Fibroblast of skin of right quadriceps (primary cell): ENCODE measurements around the gene RFNG.
A peak's percentile ranks its signal among the peaks of the same experiment; 100 is the strongest.

Experiments
- DNase-seq: peaks from one replicate; pipeline ENCODE4 v3.0.0-alpha.2; 2013

Gene RFNG

GRCh38 chr17:82077617-82078358 is 26.2 kb upstream of the RFNG start:
- DNase-seq = no peak

GRCh38 chr17:82076785-82077591 is 25.4 kb upstream of the RFNG start:
- no peak for DNase-seq

GRCh38 chr17:82076018-82076784 is 24.6 kb upstream of the RFNG start:
- no peak for DNase-seq

GRCh38 chr17:82073446-82073845 is 21.8 kb upstream of the RFNG start:
- DNase-seq = no peak

- DNase-seq = no peak
These were observed 21.2 kb upstream of the RFNG start for GRCh38 chr17:82072827-82073226.

GRCh38 chr17:82070611-82071010 is 19.0 kb upstream of the RFNG start:
- no peak for DNase-seq

- peak; percentile 61 for DNase-seq
These were observed 14.2 kb upstream of the RFNG start, which contains the start of gene DUS1L for GRCh38 chr17:82065638-82066303. Gene DUS1L, minus strand, starts transcription at chr17:82065804. Its CDS starts 745 bp downstream, at chr17:82065059.

GRCh38 chr17:82065193-82065637 is 13.6 kb upstream of the RFNG start:
- DNase-seq = peak; percentile 18

- no peak for DNase-seq
These were observed 13.0 kb upstream of the RFNG start for GRCh38 chr17:82064433-82065192.

GRCh38 chr17:82063424-82064415 is 12.1 kb upstream of the RFNG start:
- DNase-seq = no peak

- DNase-seq = no peak
These were observed 11.4 kb upstream of the RFNG start for GRCh38 chr17:82062984-82063368.

- no peak for DNase-seq
These were observed 10.7 kb upstream of the RFNG start for GRCh38 chr17:82062076-82062983.

- no peak for DNase-seq
These were observed 9.7 kb upstream of the RFNG start for GRCh38 chr17:82061047-82061925.

GRCh38 chr17:82060614-82061013 is 9.0 kb upstream of the RFNG start:
- no peak for DNase-seq

- no peak for DNase-seq
These were observed 8.4 kb upstream of the RFNG start for GRCh38 chr17:82060001-82060380.

- no peak for DNase-seq
These were observed 7.8 kb upstream of the RFNG start for GRCh38 chr17:82059272-82060000.

GRCh38 chr17:82058855-82059249 is 7.2 kb upstream of the RFNG start:
- DNase-seq = no peak
